NCI-H82 treated with DMSO at 0.1 percent for 48 hours (cell line): ENCODE measurements around the gene TPCN2.

Experiments used
- DNase-seq: peaks from one replicate; lab custom pipeline; 2025; ENCODE audit not compliant: unreplicated experiment; lab: John Stamatoyannopoulos, UW

The TPCN2 gene

GRCh38 chr11:69057236-69057635 lies 8.5 kb downstream of the TPCN2 start:
- no peak for DNase-seq

GRCh38 chr11:69057801-69058200 lies 9.1 kb downstream of the TPCN2 start:
- no peak for DNase-seq

GRCh38 chr11:69058511-69059270 lies 10.0 kb downstream of the TPCN2 start:
- DNase-seq: no peak

- no peak for DNase-seq
Observed at GRCh38 chr11:69059429-69059828, 10.7 kb downstream of the TPCN2 start.

GRCh38 chr11:69059985-69060384 lies 11.3 kb downstream of the TPCN2 start:
- DNase-seq: no peak

- DNase-seq: no peak
Observed at GRCh38 chr11:69060806-69061712, 12.3 kb downstream of the TPCN2 start.

GRCh38 chr11:69061713-69062053 lies 13.0 kb downstream of the TPCN2 start:
- DNase-seq: no peak

- DNase-seq: no peak
Observed at GRCh38 chr11:69062169-69062855, 13.6 kb downstream of the TPCN2 start.

GRCh38 chr11:69062873-69063651 lies 14.3 kb downstream of the TPCN2 start:
- no peak for DNase-seq

- no peak for DNase-seq
Observed at GRCh38 chr11:69063652-69064260, 15.0 kb downstream of the TPCN2 start.

GRCh38 chr11:69064394-69064957 lies 15.7 kb downstream of the TPCN2 start:
- DNase-seq: no peak

- no peak for DNase-seq
Observed at GRCh38 chr11:69065147-69065710, 16.5 kb downstream of the TPCN2 start.

- no peak for DNase-seq
Observed at GRCh38 chr11:69066122-69067112, 17.7 kb downstream of the TPCN2 start.

GRCh38 chr11:69067200-69067599 lies 18.5 kb downstream of the TPCN2 start:
- no peak for DNase-seq

- no peak for DNase-seq
Observed at GRCh38 chr11:69071086-69071800, 22.5 kb downstream of the TPCN2 start.

- DNase-seq: no peak
Observed at GRCh38 chr11:69071956-69072355, 23.2 kb downstream of the TPCN2 start.

GRCh38 chr11:69073469-69073868 lies 24.7 kb downstream of the TPCN2 start:
- no peak for DNase-seq
